Hepatocyte (in vitro differentiated cells): ENCODE data around the gene ADAM10.

Source experiments
- CTCF ChIP-seq: fragments of 200-600 bp; sonication (generic); IDR thresholded peaks from 2 replicates; pipeline ENCODE4 v1.5.1; 2016; ENCODE audit warnings: antibody characterized with exemption, mild to moderate bottlenecking; ENCODE audit not compliant: poor library complexity
- EZH2 ChIP-seq: fragments of 200-600 bp; sonication (generic); IDR thresholded peaks from 2 replicates; pipeline ENCODE4 v1.6.1; 2016; ENCODE audit warnings: antibody characterized with exemption, mild to moderate bottlenecking, borderline replicate concordance
- EZH2phosphoT487 ChIP-seq: fragments of 200-600 bp; sonication (generic); IDR thresholded peaks from one replicate; pipeline ENCODE4 v1.6.1; 2018; ENCODE audit warnings: antibody characterized with exemption, mild to moderate bottlenecking, low read depth, moderate library complexity; ENCODE audit not compliant: unreplicated experiment, severe bottlenecking

GRCh38 chr15:58749532-58750337 is at the start of gene ADAM10:
- TF ChIP-seq CTCF (no peak), EZH2 (no peak), EZH2phosphoT487 (no peak)
